ENCODE results near the gene LMOD1.
"Not testable (repeated sequence)": the region's sequence is repeated elsewhere in the genome, so short reads cannot be mapped to it uniquely, and the experiment has no call there.

The LMOD1 gene

GRCh38 chr1:201914456-201915235, 31.7 kb downstream of the LMOD1 start:
- no peak for DNase-seq (ENCODE audit: low spot score)

GRCh38 chr1:201912832-201913231, 33.5 kb downstream of the LMOD1 start:
- DNase-seq (ENCODE audit: low spot score): no peak

GRCh38 chr1:201911826-201912571, 34.3 kb downstream of the LMOD1 start:
- no peak for DNase-seq (ENCODE audit: low spot score)

- DNase-seq (ENCODE audit: low spot score): no peak
Measured at GRCh38 chr1:201907621-201908020, 38.7 kb downstream of the LMOD1 start.

GRCh38 chr1:201906336-201906735, 40.0 kb downstream of the LMOD1 start:
- DNase-seq (ENCODE audit: low spot score): no peak

- DNase-seq (ENCODE audit: low spot score): no peak
Measured at GRCh38 chr1:201905234-201905890, 41.0 kb downstream of the LMOD1 start.

GRCh38 chr1:201904579-201904978, 41.8 kb downstream of the LMOD1 start:
- DNase-seq (ENCODE audit: low spot score): no peak

- no peak for DNase-seq (ENCODE audit: low spot score)
Measured at GRCh38 chr1:201903135-201903534, 43.2 kb downstream of the LMOD1 start.

- DNase-seq (ENCODE audit: low spot score): no peak
Measured at GRCh38 chr1:201902198-201902597, 44.1 kb downstream of the LMOD1 start.

- DNase-seq (ENCODE audit: low spot score): not testable (repeated sequence)
Measured at GRCh38 chr1:201901036-201901435, 45.3 kb downstream of the LMOD1 start.

- no peak for DNase-seq (ENCODE audit: low spot score)
Measured at GRCh38 chr1:201900476-201900875, 45.9 kb downstream of the LMOD1 start.

- DNase-seq (ENCODE audit: low spot score): no peak
Measured at GRCh38 chr1:201899683-201900429, 46.5 kb downstream of the LMOD1 start.

- no peak for DNase-seq (ENCODE audit: low spot score)
Measured at GRCh38 chr1:201898992-201899391, 47.4 kb downstream of the LMOD1 start.

- no peak for DNase-seq (ENCODE audit: low spot score)
Measured at GRCh38 chr1:201898240-201898894, 48.0 kb downstream of the LMOD1 start.

GRCh38 chr1:201896951-201897391, 49.4 kb downstream of the LMOD1 start:
- DNase-seq (ENCODE audit: low spot score): no peak

- DNase-seq (ENCODE audit: low spot score): peak; percentile 88
Measured at GRCh38 chr1:201895913-201896807, 50.2 kb downstream of the LMOD1 start.

- DNase-seq (ENCODE audit: low spot score): no peak
Measured at GRCh38 chr1:201895120-201895665, 51.2 kb downstream of the LMOD1 start.

- DNase-seq (ENCODE audit: low spot score): no peak
Measured at GRCh38 chr1:201894343-201895119, 51.8 kb downstream of the LMOD1 start.

- DNase-seq (ENCODE audit: low spot score): no peak
Measured at GRCh38 chr1:201893431-201893830, 52.9 kb downstream of the LMOD1 start.
